NCI-H526 treated with DMSO at 0.1 percent for 48 hours (cell line): ENCODE data around the gene MAP9.
"Not testable (repeated sequence)": the region's sequence is repeated elsewhere in the genome, so short reads cannot be mapped to it uniquely, and the experiment has no call there.

Source experiments
- DNase-seq: peaks from one replicate; lab custom pipeline; 2025; lab: John Stamatoyannopoulos, UW

The MAP9 gene

DNA sequence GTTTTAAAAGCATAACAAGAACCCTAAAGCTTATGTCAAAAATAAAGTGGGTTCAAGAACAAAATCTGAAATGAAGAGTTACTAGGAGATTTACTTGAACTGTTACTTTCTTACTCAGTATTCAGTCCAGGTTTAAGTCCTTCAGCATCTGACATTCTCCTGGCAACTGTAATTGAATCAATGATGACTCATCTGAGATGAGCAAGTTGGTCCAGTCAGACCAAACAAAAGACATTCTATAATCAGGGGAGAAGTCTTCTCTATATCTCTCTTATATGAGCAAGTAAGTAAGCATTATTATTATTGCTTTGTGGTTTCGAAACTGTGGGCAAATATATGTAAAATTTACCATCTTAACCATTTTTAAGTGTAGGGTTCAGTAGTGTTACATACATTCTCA is 34.6 kb downstream of the MAP9 start:
- DNase-seq: no peak

DNA sequence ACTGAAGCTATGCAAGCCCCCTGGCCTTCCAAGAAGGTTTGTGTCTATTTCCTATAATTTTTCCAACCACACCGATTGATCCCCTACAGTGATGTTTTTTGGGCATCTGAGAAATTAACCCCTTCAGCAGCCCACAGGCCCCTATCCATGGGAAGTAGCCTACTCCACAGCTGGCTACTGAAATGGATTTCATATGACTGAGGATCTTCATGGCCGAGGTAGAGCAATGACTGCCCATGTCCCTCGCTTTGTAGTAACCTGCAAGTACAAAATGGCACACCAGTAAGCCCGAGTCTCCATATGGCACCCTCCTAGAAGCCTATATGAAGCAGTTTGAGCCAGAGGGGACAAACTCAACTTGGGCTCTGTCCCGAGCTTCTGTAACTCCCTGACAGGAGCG is 36.8 kb downstream of the MAP9 start:
- no peak for DNase-seq

DNA sequence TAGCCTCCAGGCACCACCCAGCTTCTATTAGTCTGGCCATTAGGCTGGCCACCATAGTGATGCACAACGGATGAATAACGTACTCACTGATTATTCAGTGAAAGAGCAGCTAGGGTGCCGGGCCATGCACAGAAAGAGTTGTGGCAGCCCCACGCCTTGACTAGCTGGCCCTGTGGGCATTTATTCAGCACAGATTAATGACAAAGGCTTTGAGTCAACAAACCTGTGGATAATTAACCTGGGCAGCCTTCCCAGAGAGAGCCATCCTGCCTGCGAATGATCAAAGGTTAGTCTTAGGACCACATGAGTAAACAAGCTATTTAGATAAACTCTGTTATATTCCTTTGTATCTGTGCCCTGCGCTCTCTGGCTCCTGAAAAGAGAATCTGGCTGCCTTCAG is 37.2 kb downstream of the MAP9 start:
- no peak for DNase-seq

DNA sequence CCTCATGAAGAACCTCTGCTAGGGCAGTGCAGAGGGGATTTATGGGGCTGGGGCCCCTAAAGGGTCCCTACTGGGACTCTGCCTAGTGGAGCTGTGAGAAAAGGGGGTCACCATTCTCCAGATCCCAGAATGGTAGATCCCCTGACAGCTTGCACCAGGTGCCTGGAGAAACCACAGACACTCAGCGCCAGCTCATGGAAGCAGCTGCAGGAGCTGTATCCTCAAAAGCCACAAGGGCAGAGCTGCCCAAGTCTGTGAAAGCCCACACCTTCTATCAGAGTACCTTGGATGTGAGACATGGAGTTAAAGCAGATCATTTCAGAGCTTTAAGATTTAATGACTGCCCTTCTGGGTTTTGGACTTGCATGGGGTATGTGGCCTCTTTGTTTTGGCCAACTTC is 38.6 kb downstream of the MAP9 start:
- DNase-seq: no peak

DNA sequence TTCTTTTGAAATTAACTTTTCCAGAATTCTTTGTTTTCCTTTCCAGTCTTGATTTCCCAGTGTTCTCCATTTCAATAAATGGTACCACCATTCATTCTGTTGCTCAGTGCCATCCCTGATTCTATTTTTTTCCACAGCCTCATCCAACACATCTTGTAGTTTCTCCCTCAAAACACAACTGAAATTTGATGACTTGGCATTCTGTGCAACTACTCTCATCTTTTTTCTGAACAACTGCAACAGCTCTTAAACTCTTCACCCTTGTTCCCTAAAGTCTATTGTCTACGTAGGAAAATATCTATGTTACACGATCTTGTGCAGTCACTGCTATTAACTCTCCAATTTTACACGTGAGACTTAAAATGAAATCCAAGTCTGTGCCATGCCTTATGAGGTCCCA is 40.5 kb downstream of the MAP9 start:
- DNase-seq: no peak

DNA sequence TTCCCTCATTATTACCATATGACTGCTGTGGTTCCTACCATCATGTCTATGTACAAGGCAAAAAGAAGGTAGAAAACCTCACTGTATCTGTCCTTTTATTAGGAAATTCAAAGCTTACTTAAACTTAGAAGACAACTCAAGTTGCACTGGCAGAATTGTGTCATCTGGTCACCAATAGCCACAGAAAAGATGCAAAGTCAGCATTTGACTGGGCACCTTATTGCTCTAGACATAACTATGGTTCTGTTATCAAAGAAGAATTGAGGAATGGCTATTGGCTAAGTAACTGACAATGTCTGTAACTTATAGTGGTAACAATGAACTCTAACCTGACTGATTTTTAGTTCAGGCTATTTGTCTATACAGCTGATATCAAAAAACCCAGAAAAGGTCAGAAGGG is 45.3 kb downstream of the MAP9 start:
- DNase-seq: no peak

DNA sequence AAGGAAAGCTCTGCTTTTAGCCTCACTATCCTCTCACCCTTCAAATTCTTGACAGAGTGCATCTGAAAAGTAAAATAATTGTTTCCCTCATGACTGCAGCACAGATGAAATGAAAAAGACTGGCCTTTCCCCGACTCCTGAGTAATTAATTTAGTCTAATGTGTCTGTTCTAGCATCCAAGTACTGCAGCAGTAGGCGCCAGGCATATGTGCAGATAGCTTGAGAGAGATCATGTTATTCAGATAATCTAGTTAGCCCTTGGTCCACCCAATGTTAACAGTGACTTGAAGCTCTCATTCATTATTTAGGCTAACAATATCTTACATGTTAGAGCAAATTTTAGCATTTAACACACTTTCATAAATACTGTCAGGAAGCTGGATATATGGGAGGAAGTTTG is 54.0 kb downstream of the MAP9 start:
- DNase-seq: no peak

DNA sequence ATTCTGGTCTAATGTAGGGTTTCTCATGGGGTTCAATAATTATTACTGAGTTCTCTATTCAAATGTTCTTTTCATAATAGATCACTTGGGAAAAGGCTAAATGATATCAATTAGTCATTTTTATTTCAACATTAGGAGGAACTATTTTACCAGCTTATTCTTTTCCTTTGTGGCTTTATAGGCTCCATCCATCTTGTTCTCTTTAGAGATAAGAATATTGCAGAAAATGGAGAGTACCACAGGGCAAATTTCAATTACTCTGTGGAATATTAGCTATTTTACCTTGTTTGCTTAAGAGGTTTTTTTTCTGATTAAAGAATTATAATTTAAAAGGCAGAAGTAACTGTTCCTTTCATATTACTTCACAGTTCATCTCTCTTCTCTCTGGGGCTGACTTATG is 55.8 kb downstream of the MAP9 start:
- DNase-seq: no peak

DNA sequence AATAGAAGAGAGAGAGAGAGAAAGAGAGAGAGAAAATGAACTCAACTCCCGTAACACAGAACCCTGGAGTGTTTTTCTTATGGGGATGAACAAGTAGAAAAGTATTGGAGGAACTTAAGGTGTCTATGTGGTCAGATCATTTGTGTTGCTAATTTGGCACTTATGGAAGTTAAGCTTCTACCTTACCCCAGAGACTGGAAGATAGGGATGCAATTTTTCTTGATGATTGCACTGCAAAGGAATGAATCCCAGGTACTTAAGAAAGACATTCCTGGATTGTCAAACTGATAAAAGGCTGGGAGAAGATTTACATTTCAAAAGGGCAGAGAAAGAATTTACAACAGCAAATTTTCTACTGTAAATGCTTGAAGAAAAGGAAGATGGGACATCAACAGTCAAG is 57.2 kb downstream of the MAP9 start:
- DNase-seq: no peak

DNA sequence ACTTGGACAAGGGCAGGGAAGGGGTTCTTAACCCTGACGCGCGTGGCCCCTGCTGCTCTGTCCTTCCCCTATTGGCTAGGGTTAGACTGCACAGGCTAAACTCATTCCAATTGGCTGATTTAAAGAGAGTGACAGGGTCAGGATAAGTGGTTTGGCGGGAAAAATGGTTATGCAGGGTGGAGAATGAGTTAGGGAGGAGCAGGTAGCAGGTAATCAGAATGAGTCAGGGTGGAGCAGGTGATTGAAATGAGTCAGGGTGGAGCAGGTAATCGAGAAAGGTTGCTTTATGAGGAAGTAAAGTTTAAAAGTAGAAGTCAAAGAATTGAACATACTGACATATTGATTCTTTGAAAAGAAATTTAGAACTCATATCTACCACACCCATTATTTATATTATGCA is 64.7 kb downstream of the MAP9 start:
- DNase-seq: not testable (repeated sequence)

DNA sequence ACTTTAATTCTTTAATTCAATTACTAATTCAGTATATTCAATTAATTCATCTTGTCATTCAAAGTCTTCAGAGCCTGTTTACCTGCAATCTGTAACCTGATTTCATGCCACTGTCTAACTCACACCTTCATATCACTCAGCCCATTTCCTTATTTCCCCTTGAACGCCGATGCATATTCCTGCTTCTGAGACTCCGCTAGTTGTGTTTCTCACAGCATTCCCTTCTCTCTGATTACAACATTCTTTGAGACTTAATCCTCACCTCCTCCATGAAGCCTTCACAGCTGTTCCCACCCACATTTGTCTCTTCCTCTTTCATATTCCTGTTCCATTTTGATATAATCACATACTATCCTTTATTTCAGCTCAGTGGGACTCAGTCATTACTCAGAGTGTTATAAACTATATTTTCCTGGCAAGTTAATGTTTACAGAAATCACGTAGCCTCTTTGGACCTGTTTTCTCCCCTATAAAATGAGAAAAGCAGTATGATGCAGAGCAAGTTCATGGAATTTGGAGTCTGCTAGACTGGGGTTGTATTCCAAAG is 69.0 kb downstream of the MAP9 start:
- DNase-seq: no peak

DNA sequence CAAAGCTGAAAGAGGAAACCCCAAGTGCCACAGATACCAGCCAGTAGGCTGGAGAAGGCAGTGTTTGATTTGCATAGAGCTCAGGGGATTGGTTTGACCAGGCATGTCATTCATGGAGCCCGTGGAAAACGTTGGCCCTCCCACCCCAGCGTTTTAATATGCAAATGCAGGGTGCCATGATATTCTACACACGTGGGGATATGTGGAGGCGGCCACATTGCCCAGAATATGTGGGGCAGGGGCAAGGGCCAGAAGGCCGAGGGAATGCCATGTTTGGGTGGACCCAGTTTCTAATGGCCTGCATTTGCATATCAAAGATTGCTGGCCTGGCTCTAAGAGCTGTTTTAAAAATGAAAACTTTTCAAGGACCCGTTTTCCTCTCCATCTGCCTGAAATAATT is 71.1 kb downstream of the MAP9 start:
- no peak for DNase-seq

DNA sequence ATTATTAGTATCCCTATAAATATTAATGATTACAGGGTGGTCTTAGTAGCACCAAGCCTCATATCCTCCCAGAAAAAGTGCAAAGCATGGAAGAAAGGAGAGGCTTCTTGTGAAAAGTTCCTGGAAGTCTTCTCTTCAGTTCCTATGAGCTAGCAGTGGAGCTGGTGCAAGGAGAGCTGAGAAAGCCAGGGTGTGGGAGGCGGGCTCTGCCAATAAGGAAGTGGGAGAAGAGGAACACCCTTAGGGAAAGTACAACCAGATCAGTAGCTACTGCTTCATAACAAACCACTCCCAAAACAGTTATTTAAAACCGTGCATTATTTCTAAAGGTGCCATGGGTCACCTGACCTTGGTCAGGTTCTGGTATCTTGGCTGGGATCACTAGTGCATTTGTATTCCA is 72.4 kb downstream of the MAP9 start:
- no peak for DNase-seq

DNA sequence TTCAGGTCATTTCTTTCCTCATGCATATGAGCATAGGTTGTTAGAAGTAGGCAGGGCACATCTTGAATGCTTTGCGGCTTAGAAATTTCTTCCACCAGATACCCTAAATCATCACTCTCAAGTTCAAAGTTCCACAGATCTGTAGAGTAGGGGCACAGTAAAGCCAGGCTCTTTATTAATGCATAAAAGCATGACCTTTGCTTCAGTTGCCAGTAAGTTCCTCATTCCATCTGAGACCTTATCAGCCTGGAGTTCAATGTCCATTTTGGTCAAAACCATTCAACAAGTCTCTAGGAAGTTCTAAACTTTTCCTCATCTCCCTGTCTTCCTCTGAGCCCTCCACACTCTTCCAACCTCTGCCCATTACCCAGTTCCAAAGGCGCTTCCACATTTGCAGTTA is 77.7 kb downstream of the MAP9 start:
- no peak for DNase-seq
